HEK293 (cell line): ENCODE results near the gene TOP3A.

ENCODE experiments used
- CTCF ChIA-PET: fragments of 350-600 bp; formaldehyde crosslinking; extraction: SDS; loops from one replicate; lab custom pipeline; 2021; ENCODE audit warnings: antibody characterized with exemption; lab: Yijun Ruan, JAX
- POLR2A ChIA-PET: fragments of 300-600 bp; formaldehyde crosslinking; extraction: SDS; loops from one replicate; lab custom pipeline; 2020; ENCODE audit warnings: antibody characterized with exemption, inconsistent platforms; lab: Yijun Ruan, JAX
- H3K27ac ChIP-seq: fragments of 200-500 bp; sonication (Bioruptor generic); 2 replicates; pipeline ENCODE4 v1.5.1; 2014; ENCODE audit warnings: low read depth, low read length, control low read depth, inconsistent platforms; ENCODE audit errors: extremely low read depth
- H3K36me3 ChIP-seq, 2 experiments: fragments of 200-500 bp in 1 of 2; sonication (Bioruptor generic) in 1 of 2; 1 replicate in 1 of 2; 2 replicates in 1 of 2; pipeline ENCODE4 v1.5.1; 2014 to 2017; ENCODE audit warnings: inconsistent platforms in 2 of 2, low read length in 2 of 2; ENCODE audit not compliant: control insufficient read depth in 2 of 2, insufficient read depth in 1 of 2
- H3K4me1 ChIP-seq: fragments of 200-500 bp; sonication (Bioruptor generic); 2 replicates; pipeline ENCODE4 v1.5.1; 2014; ENCODE audit warnings: mild to moderate bottlenecking, low read length, inconsistent platforms; ENCODE audit not compliant: control insufficient read depth, insufficient read depth
- H3K4me3 ChIP-seq: 2 replicates; pipeline ENCODE4 v1.5.1; 2011; ENCODE audit warnings: low read depth, mild to moderate bottlenecking, control low read depth, low read length, moderate library complexity
- H3K9me3 ChIP-seq: fragments of 200-500 bp; sonication (Bioruptor generic); 2 replicates; pipeline ENCODE4 v1.5.1; 2014; ENCODE audit warnings: low read depth, low read length, inconsistent platforms; ENCODE audit not compliant: control insufficient read depth, insufficient read depth
- BCL11B ChIP-seq: fragments of 450-650 bp; formaldehyde crosslinking; IDR thresholded peaks from 2 replicates; pipeline ENCODE4 v1.5.1; 2016; ENCODE audit warnings: low read depth, missing biosample characterization, missing genetic modification characterization
- HIC1 ChIP-seq: fragments of 450-650 bp; formaldehyde crosslinking; IDR thresholded peaks from 2 replicates; pipeline ENCODE4 v1.5.1; 2016; ENCODE audit warnings: missing biosample characterization, missing genetic modification characterization
- OSR2 ChIP-seq: fragments of 450-650 bp; formaldehyde crosslinking; IDR thresholded peaks from 2 replicates; pipeline ENCODE4 v1.5.1; 2016; ENCODE audit warnings: missing biosample characterization, missing genetic modification characterization
- PRDM10 ChIP-seq: fragments of 450-650 bp; formaldehyde crosslinking; IDR thresholded peaks from 2 replicates; pipeline ENCODE4 v1.5.1; 2016; ENCODE audit warnings: missing biosample characterization, missing genetic modification characterization
- ZBTB20 ChIP-seq: fragments of 450-650 bp; formaldehyde crosslinking; IDR thresholded peaks from 2 replicates; pipeline ENCODE4 v1.5.1; 2016; ENCODE audit warnings: missing biosample characterization, missing genetic modification characterization
- ZNF2 ChIP-seq: fragments of 450-650 bp; formaldehyde crosslinking; IDR thresholded peaks from 2 replicates; pipeline ENCODE4 v1.5.1; 2016; ENCODE audit warnings: missing biosample characterization, missing genetic modification characterization
- ZNF354C ChIP-seq: fragments of 450-650 bp; formaldehyde crosslinking; IDR thresholded peaks from 2 replicates; pipeline ENCODE4 v1.5.1; 2016; ENCODE audit warnings: missing biosample characterization, missing genetic modification characterization, low read depth, borderline replicate concordance
- ZNF529 ChIP-seq: fragments of 450-650 bp; formaldehyde crosslinking; IDR thresholded peaks from 2 replicates; pipeline ENCODE4 v1.5.1; 2017; ENCODE audit warnings: missing genetic modification characterization, missing biosample characterization; ENCODE audit not compliant: insufficient replicate concordance
- ZNF704 ChIP-seq: fragments of 450-650 bp; formaldehyde crosslinking; IDR thresholded peaks from 2 replicates; pipeline ENCODE4 v1.5.1; 2016; ENCODE audit warnings: missing biosample characterization, missing genetic modification characterization
- ZSCAN5A ChIP-seq: fragments of 450-650 bp; formaldehyde crosslinking; IDR thresholded peaks from 2 replicates; pipeline ENCODE4 v1.5.1; 2016; ENCODE audit warnings: missing biosample characterization, missing genetic modification characterization
- TF ChIP-seq, protein P1 (sequence below): fragments of 450-650 bp; formaldehyde crosslinking; IDR thresholded peaks from 2 replicates; pipeline ENCODE4 v1.5.1; 2016; ENCODE audit warnings: missing biosample characterization, missing genetic modification characterization, low read depth
- TF ChIP-seq, protein P2 (sequence below): fragments of 450-650 bp; formaldehyde crosslinking; IDR thresholded peaks from 2 replicates; pipeline ENCODE4 v1.5.1; 2017; ENCODE audit warnings: missing biosample characterization, missing genetic modification characterization
- TF ChIP-seq, protein P3 (sequence below): fragments of 450-650 bp; formaldehyde crosslinking; IDR thresholded peaks from 2 replicates; pipeline ENCODE4; 2016; ENCODE audit warnings: missing biosample characterization, missing genetic modification characterization

TOP3A gene

DNA sequence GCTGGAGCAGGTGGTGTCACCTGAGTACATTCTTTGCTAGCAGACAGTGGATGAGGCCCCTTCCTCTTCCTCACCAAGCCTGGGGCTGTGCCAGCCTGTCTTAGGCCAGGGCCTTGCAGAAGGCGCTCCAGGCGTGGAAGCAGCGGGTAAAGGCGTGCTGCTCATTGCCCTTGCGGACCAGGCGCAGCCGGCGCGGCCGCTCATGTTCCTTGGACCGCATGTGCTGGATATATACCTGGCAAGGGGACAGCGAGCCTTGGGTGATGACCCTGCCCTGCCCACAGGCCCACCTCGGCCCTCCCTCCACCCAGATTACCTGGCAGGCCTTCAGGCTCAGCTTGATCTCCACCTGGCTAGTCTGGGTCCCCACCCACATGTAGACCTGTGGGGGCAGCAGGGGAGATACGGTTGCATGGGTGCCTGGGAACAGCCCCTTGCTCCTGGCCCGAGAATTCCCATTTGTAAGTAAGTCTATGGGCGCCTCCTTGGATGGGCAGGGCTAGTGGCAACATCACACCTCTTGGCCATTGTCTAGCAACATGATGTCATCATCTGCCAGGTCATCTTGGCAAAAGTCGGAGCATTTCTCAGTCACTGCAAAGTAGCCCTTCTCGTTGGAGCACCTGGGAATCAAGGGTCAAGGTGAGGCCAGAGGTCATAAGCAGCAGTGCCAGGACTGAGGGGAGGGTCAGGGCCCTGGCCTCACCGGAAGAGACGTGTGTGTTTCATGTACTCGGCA is 69.6 kb downstream of the TOP3A start:
- ChIA-PET POLR2A (no interaction called here), CTCF (no interaction called here)
- Histone ChIP-seq H3K4me3 (no peak overlapping the region), H3K36me3 (peaks cover 6 to 88% of the 10 kb centered on the region in 2 experiments; a peak in 2 of 3 replicates), H3K9me3 (no peaks in the 10 kb centered on the region), H3K27ac (no peak overlapping the region), H3K4me1 (no peaks in the 10 kb centered on the region)
- TF ChIP-seq ZNF704 (tag by site-specific recombination): no peak
- peak; percentile 69; the same call in 1 of the 2 replicates for TF ChIP-seq BCL11B
- no peak for TF ChIP-seq OSR2 (tag by site-specific recombination)
- TF ChIP-seq HIC1: no peak
- TF ChIP-seq, protein P1, sequence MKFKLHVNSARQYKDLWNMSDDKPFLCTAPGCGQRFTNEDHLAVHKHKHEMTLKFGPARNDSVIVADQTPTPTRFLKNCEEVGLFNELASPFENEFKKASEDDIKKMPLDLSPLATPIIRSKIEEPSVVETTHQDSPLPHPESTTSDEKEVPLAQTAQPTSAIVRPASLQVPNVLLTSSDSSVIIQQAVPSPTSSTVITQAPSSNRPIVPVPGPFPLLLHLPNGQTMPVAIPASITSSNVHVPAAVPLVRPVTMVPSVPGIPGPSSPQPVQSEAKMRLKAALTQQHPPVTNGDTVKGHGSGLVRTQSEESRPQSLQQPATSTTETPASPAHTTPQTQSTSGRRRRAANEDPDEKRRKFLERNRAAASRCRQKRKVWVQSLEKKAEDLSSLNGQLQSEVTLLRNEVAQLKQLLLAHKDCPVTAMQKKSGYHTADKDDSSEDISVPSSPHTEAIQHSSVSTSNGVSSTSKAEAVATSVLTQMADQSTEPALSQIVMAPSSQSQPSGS (tag by site-specific recombination): peak; percentile 75
- TF ChIP-seq, protein P2, sequence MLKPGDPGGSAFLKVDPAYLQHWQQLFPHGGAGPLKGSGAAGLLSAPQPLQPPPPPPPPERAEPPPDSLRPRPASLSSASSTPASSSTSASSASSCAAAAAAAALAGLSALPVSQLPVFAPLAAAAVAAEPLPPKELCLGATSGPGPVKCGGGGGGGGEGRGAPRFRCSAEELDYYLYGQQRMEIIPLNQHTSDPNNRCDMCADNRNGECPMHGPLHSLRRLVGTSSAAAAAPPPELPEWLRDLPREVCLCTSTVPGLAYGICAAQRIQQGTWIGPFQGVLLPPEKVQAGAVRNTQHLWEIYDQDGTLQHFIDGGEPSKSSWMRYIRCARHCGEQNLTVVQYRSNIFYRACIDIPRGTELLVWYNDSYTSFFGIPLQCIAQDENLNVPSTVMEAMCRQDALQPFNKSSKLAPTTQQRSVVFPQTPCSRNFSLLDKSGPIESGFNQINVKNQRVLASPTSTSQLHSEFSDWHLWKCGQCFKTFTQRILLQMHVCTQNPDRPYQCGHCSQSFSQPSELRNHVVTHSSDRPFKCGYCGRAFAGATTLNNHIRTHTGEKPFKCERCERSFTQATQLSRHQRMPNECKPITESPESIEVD (tag by site-specific recombination): no peak
- no peak for TF ChIP-seq ZSCAN5A (tag by site-specific recombination)
- TF ChIP-seq ZNF529 (tag by site-specific recombination): no peak
- no peak for TF ChIP-seq ZBTB20 (tag by site-specific recombination)
- TF ChIP-seq PRDM10 (tag by site-specific recombination): no peak
- no peak for TF ChIP-seq ZNF354C
- no peak for TF ChIP-seq ZNF2 (tag by site-specific recombination)
- TF ChIP-seq, protein P3, sequence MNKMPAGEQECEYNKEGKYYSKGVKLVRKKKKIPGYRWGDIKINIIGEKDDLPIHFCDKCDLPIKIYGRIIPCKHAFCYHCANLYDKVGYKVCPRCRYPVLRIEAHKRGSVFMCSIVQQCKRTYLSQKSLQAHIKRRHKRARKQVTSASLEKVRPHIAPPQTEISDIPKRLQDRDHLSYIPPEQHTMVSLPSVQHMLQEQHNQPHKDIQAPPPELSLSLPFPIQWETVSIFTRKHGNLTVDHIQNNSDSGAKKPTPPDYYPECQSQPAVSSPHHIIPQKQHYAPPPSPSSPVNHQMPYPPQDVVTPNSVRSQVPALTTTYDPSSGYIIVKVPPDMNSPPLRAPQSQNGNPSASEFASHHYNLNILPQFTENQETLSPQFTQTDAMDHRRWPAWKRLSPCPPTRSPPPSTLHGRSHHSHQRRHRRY (tag by site-specific recombination): no peak
